Endodermal cell (in vitro differentiated cells): ENCODE measurements around the gene CNIH3. TPM values are rescaled to one million over a fixed set of nuclear protein-coding genes. Genes with fewer than 3 reads are reported as not detected.

Experiments
- DNase-seq: peaks from one replicate; pipeline ENCODE4 v3.0.0-alpha.2; 2017
- H3K27ac ChIP-seq: 2 replicates; pipeline ENCODE4 v1.5.1; 2013; ENCODE audit warnings: mild to moderate bottlenecking, low read depth, low read length, moderate library complexity
- H3K27me3 ChIP-seq: 2 replicates; pipeline ENCODE4 v1.6.1; 2013; ENCODE audit warnings: mild to moderate bottlenecking, low read length, moderate library complexity; ENCODE audit not compliant: insufficient read depth, control insufficient read depth, poor library complexity, severe bottlenecking
- H3K36me3 ChIP-seq: 2 replicates; pipeline ENCODE4 v1.7.0; 2013; ENCODE audit warnings: mild to moderate bottlenecking, low read length, moderate library complexity; ENCODE audit not compliant: control insufficient read depth, insufficient read depth
- H3K4me1 ChIP-seq: one replicate; pipeline ENCODE4 v1.7.0; 2013; ENCODE audit warnings: low read length; ENCODE audit not compliant: control insufficient read depth, insufficient read depth
- H3K4me3 ChIP-seq: 2 replicates; pipeline ENCODE4 v1.5.1; 2013; ENCODE audit warnings: mild to moderate bottlenecking, low read length, moderate library complexity
- H3K9ac ChIP-seq: 2 replicates; pipeline ENCODE4 v1.6.1; 2013; ENCODE audit warnings: mild to moderate bottlenecking, low read length, moderate library complexity; ENCODE audit not compliant: poor library complexity, severe bottlenecking; ENCODE audit errors: extremely low read depth
- H3K9me3 ChIP-seq: 2 replicates; pipeline ENCODE4 v1.6.1; 2013; ENCODE audit warnings: mild to moderate bottlenecking, low read length, moderate library complexity; ENCODE audit not compliant: control insufficient read depth
- H3K27ac Mint-ChIP-seq: 2 replicates; pipeline ENCODE4 v1.8.0; 2020; ENCODE audit warnings: mixed read lengths
- H3K27me3 Mint-ChIP-seq: 2 replicates; pipeline ENCODE4 v1.8.0; 2021; ENCODE audit warnings: mild to moderate bottlenecking, mixed read lengths; ENCODE audit not compliant: insufficient read depth
- H3K36me3 Mint-ChIP-seq: 2 replicates; pipeline ENCODE4 v1.8.0; 2020; ENCODE audit warnings: low read depth, mixed read lengths
- H3K4me1 Mint-ChIP-seq: 2 replicates; pipeline ENCODE4 v1.8.0; 2020; ENCODE audit warnings: mixed read lengths
- H3K4me3 Mint-ChIP-seq: 2 replicates; pipeline ENCODE4 v1.8.0; 2020; ENCODE audit warnings: mild to moderate bottlenecking, moderate library complexity, mixed read lengths
- H3K9me3 Mint-ChIP-seq: 2 replicates; pipeline ENCODE4 v1.8.0; 2020; ENCODE audit warnings: mild to moderate bottlenecking, mixed read lengths
- CTCF ChIP-seq: fragments of 200-600 bp; sonication (generic); conservative IDR thresholded peaks from 2 replicates; pipeline ENCODE4 v1.5.0; 2021; ENCODE audit warnings: antibody characterized with exemption, mild to moderate bottlenecking
- WGBS, 2 experiments: methylation state at CpG; one replicate each; pipeline versions ENCODE4 v1.1.5 to v1.1.7; 2013; ENCODE audit warnings: missing lambda C conversion rate in 2 of 2, mixed read lengths in 1 of 2; ENCODE audit not compliant: insufficient coverage in 1 of 2, insufficient read length in 1 of 2; 5-methylcytosine and 5-hydroxymethylcytosine counted together
- total RNA-seq, 2 donors: library from RNA; stranded (reverse); fragmentation: NEBNext Ultra II Directional in 1 of 2; extraction: Animal tissue kit (Norgen Biotek cat#: 25700) in 1 of 2; gene quantifications; 2 replicates in 1 of 2; 3 replicates in 1 of 2; pipeline ENCODE4 v1.2.1, GENCODE V29; 2021

CNIH3 gene
- total RNA-seq, 2 donors from 2014 or later: 4.5 to 6.6 TPM

GRCh38 chr1:224696021-224696420, 79.9 kb downstream of the CNIH3 start:
- no peaks in the 10 kb centered on the region for H3K36me3 Mint-ChIP-seq
- H3K4me3 Mint-ChIP-seq: no peak overlapping the region
- 95 to 100% methylated on average over 1 to 2 of the region's 2 CpGs for WGBS, 2 experiments
- Histone ChIP-seq H3K36me3 (no peaks in the 10 kb centered on the region), H3K4me3 (no peak overlapping the region), H3K27me3 (no peaks in the 10 kb centered on the region), H3K4me1 (no peaks in the 10 kb centered on the region), H3K9ac (no peak overlapping the region), H3K27ac (no peak overlapping the region), H3K9me3 (peaks cover 6% of the 10 kb centered on the region)
- H3K4me1 Mint-ChIP-seq: peaks cover 3% of the 10 kb centered on the region
- no peak for DNase-seq
- peaks cover 2% of the 10 kb centered on the region for H3K27me3 Mint-ChIP-seq
- no peak for TF ChIP-seq CTCF
- no peaks in the 10 kb centered on the region for H3K9me3 Mint-ChIP-seq
- H3K27ac Mint-ChIP-seq: no peak overlapping the region

DNA sequence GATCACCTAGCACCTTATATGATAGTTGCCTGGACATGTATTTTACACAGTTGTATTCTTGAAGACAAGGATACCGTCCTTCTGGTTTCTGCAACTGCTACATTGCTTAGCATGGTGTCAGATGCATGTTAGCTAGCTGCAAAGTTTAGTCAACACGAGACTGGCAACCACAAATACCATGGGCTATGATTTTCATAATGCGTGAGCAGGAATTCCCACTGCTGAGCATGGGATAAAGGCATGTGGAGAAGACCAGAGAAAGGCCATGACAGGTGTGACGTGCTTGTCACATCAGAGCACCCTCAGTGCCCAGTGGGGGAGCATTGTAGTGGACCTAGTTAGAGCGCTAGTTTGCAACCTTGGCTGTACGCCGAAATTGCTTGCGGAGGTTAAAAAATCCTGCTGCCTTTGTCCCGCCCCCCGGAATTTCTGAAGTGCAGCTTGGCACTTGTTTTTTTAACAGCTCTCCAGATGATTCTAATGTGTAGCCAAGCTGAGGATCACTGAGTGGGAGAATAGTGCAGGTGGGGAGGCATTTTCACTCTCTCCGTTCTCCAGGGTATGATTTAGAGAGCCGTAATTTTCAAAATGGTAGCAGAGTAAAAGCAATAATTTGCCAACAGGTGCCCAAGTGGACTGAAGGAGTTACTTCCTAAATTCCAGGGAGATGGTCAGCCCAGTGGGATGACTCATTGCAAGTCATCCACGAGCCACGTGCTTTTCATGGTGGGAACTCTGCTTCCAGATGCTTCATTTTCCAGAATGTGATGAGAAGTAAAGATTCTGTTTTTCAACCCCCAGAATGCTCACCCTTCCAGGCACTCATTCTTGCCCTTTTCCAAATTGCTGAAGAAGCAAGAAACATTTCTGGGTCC, 81.0 kb downstream of the CNIH3 start:
- WGBS, 2 experiments: 91 to 92% methylated on average over 14 of the region's 14 CpGs

GRCh38 chr1:224698015-224698451, 81.9 kb downstream of the CNIH3 start:
- H3K9me3 Mint-ChIP-seq: no peaks in the 10 kb centered on the region
- 60 to 68% methylated on average over 4 of the region's 4 CpGs for WGBS, 2 experiments
- H3K27ac ChIP-seq: no peak overlapping the region

More for the DNA sequence above, 81.0 kb downstream of the CNIH3 start:
- no peaks in the 10 kb centered on the region for H3K36me3 ChIP-seq
- DNase-seq: no peak
- no peak for TF ChIP-seq CTCF
- H3K4me3 Mint-ChIP-seq: no peak overlapping the region
- H3K4me1 ChIP-seq: no peaks in the 10 kb centered on the region
- H3K4me3 ChIP-seq: no peak overlapping the region
- H3K27me3 Mint-ChIP-seq: peaks cover 2% of the 10 kb centered on the region
- no peaks in the 10 kb centered on the region for H3K9me3 Mint-ChIP-seq
- H3K27ac ChIP-seq: no peak overlapping the region
- no peak overlapping the region for H3K9ac ChIP-seq
- no peaks in the 10 kb centered on the region for H3K27me3 ChIP-seq
- H3K36me3 Mint-ChIP-seq: no peaks in the 10 kb centered on the region
- H3K27ac Mint-ChIP-seq: no peak overlapping the region
- peaks cover 3% of the 10 kb centered on the region for H3K4me1 Mint-ChIP-seq
- peaks cover 12% of the 10 kb centered on the region for H3K9me3 ChIP-seq

More at GRCh38 chr1:224698015-224698451, 81.9 kb downstream of the CNIH3 start:
- Mint-ChIP-seq H3K36me3 (no peaks in the 10 kb centered on the region), H3K4me3 (no peak overlapping the region), H3K27ac (no peak overlapping the region), H3K4me1 (peaks cover 3% of the 10 kb centered on the region), H3K27me3 (peaks cover 2% of the 10 kb centered on the region)
- no peak for TF ChIP-seq CTCF
- no peak for DNase-seq
- Histone ChIP-seq H3K9me3 (peaks cover 12% of the 10 kb centered on the region), H3K36me3 (no peaks in the 10 kb centered on the region), H3K9ac (no peak overlapping the region), H3K27me3 (no peaks in the 10 kb centered on the region), H3K4me3 (no peak overlapping the region), H3K4me1 (no peaks in the 10 kb centered on the region)
